AG08396 (cell line): ENCODE results near the gene CHST14.

Source experiments
- DNase-seq: peaks from one replicate; pipeline ENCODE4 v3.0.0; 2012; ENCODE audit warnings: low spot score, mixed read lengths

The CHST14 gene

DNA sequence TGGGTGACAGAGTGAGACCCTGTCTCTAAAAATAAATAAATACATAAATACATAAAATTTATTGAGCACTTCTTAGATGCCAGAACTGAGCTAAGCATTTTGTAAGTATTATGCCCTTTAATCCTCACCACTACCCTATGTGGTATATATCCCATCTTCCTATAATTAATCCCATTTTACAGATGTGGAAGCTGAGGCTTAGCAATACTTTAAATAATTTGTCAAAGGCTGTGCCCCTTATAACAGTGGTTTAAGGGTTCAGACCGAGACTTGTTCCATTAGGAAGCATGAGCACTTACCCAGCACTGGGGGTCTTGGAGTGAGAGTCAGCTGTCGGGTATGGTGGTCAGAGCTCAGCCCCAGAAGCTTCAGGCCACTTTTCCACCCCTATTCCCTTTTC lies 7.5 kb upstream of the CHST14 start:
- no peak for DNase-seq

DNA sequence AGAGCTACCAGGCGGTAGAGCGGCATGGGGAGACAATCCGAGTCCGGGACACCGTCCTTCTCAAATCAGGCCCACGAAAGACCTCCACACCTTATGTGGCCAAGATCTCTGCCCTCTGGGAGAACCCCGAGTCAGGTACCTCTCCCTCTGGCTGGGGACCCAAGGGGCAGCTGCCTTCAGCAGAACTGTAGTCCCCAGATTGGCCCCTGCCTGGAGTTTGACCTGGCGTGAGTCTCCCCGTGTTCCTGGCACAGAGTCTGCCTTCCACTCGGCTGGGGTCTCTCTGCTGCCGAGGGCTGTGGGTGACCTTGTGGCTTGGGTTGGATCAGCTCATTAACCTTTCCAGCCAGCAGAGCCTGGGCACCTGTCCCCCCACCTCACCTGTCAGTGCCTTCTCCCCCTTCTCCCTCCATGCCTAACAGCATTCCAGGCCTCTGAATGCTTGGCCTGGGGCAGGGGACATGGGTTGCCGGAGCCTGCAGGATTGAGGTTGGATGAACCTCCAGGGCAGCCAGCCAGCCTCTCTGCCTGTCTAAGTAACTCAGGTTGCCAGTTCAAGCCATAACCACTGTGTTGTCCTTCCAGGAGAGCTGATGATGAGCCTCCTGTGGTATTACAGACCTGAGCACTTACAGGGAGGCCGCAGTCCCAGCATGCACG lies 6.8 kb upstream of the CHST14 start:
- no peak for DNase-seq

DNA sequence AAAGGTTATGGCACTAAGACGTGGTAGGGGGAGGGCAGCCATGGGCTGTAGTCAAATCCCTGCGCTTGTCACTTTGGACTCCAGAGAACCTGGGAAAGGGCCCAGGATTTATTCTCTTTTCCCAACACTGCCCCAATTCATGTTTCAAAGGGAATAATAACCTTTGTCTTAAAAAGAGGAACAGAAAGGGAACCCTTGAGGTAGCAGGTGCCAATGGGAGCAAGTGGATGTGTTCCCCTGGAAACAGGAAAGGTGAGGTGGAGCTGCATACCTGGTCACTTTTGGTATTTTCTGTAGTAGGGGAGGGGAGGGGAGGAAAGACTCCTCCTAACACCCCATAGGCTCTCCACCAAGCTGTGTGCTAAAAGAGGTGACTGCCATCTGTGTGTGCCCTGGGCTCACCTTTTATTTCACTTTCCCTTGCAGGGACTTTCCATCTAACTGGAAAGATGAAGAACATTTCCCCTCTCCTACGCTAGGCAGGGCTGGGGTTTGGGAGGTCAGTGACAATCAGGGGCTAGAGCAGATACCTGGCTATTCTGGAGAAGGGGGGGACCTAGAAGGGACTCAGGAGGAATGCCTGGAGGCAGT lies 6.1 kb upstream of the CHST14 start:
- no peak for DNase-seq

DNA sequence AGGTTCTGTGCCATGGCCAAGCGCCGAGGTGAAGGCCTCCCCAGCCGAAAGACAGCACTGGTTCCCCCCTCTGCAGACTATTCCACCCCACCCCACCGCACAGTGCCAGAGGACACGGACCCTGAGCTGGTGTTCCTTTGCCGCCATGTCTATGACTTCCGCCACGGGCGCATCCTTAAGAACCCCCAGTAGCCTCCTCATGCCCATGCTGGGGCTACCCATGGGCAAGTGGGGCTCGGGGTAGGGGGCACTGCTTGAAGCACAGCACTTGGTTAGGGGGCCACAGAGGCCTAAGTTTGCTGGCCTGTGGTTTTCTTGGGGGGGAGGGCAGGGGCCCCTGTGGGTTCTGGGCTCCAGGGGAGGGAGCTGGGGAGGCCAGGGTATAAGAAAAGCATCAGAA lies 4.8 kb upstream of the CHST14 start:
- DNase-seq: no peak

DNA sequence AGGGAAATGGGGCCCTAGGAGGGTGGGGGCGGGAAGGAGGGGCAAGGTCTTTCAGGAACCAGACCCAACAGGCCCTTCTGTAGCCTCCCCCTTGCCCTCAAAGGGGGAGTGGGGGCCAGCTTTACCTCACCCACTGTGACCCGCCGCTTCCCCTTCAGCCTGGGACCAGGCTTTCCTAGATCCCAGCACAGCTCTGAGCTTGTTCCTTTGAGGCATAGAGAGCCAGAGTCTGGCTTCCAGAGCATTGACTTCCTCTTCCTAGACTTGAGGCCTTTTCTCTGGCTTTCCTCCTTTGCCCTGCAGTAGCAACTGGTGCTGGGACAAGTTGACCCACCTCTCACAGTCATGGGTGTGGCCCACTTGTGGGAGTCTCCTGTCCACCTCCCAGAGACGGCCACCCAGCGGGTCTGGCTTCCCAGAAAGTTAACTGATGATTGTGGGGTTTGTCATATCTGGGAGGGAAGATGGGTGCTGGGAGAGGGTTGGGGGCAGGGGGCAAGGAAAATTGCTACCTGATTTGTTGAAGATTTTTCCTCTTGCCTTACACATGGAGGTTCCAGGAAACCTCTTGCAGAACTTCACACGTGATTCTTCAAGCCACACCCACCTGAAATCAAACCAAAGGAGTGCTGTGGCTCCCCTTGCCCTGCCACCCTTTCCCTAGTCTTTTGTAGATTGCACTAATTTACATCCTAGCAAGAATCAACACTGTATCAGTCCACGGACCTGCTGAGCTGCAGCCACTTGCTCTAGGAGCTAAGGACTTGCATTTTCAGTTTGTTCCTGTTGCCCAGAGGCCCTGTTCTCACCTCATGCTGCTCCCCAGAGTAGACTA lies 4.1 kb upstream of the CHST14 start:
- no peak for DNase-seq

DNA sequence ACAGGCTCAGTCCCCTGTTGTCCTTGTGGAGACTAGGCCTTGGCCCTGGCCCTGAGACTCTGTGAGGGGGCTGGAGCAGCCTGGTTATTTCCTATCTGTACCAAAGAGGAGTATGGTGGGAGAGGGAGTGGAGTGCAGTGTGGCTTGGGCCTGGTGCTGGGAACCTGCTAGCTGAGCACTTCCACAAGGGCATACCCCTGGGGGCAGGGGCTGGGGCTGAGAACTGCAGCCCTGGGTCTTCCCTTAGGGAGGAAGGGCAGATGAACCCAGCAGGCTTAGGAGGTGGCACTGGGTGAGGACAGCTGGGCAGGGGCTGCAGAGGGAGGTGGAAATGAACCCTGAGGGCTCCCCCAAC lies 3.5 kb upstream of the CHST14 start:
- no peak for DNase-seq

DNA sequence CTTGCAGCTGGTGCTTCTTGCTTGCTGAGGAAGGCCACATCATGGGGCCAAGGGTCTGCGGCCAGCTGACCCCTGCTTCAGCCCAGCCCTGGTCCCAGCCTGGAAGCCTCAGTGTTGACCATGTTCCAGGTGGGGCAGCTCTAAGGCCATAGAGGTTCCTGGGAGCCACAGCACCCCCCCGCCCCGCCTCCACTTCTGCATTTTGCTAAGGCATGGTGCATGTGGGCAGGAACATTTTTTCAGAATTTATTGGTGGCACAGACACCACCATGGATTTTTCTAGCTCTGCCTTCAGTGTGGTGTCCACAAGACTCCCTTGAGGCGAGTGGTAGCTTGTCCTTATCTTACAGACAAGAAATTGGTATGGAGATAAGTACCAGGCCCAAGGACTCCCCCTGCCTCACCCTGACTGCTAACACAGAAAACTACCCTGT lies 1.9 kb upstream of the CHST14 start:
- DNase-seq: no peak

DNA sequence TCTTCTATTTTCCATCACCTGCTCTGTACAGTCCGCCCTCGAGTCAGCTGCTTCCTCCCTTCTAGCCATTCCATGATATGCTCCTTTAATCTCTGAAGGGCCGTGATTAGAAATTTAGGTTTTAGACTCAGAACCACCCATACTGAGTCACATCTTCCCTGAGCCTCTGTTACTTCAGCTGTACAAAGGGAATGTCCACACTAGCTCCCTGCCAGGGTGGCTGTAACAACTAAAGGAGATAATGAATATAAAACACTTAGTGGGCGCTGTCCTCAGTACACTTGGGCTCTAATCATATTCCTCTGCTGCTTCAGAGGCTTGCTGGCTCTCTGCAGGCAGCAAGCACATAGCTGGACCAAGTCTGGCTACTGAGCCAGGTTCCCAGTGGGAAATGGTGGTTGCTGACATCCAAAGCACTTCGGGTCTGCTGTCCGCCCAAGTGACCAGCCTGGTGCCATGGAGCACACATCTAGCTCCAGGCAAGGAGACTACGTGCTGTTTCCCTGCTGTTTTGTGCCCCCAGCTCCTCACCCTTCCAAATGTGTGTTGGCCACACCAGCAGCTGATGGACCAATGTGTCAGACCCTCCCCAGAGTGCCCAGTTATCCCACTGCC lies 901 bp upstream of the CHST14 start:
- no peak for DNase-seq

DNA sequence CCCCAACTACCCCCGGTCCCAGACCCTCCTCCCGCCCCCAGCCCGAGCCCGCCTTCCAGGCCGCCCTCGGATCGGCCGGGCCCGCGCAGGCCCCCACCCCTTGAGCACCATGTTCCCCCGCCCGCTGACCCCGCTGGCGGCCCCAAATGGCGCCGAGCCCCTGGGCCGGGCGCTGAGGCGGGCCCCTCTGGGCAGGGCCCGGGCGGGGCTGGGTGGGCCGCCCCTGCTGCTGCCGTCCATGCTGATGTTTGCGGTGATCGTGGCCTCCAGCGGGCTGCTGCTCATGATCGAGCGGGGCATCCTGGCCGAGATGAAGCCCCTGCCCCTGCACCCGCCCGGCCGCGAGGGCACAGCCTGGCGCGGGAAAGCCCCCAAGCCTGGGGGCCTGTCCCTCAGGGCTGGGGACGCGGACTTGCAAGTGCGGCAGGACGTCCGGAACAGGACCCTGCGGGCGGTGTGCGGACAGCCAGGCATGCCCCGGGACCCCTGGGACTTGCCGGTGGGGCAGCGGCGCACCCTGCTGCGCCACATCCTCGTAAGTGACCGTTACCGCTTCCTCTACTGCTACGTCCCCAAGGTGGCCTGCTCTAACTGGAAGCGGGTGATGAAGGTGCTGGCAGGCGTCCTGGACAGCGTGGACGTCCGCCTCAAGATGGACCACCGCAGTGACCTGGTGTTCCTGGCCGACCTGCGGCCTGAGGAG lies 472 bp downstream of the CHST14 start:
- peak; percentile 59 for DNase-seq

DNA sequence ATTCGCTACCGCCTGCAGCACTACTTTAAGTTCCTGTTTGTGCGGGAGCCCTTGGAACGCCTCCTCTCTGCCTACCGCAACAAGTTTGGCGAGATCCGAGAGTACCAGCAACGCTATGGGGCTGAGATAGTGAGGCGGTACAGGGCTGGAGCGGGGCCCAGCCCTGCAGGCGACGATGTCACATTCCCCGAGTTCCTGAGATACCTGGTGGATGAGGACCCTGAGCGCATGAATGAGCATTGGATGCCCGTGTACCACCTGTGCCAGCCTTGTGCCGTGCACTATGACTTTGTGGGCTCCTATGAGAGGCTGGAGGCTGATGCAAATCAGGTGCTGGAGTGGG lies 995 bp downstream of the CHST14 start:
- peak; percentile 58 for DNase-seq

DNA sequence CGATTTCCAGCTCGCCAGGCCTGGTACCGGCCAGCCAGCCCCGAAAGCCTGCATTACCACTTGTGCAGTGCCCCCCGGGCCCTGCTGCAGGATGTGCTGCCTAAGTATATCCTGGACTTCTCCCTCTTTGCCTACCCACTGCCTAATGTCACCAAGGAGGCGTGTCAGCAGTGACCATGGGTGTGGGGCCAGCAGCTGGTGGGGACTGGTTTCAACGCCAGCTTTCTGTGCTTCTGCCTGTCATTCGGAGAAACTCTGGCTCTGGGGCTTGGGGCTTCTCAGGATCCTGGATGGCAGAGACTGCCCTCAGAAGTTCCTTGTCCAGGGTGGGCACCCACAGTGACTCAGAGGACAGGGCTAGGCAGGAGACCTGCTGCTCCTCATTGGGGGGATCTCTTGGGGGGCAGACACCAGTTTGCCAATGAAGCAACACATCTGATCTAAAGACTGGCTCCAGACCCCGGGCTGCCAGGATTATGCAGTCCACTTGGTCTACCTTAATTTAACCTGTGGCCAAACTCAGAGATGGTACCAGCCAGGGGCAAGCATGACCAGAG lies 1.5 kb downstream of the CHST14 start:
- DNase-seq: no peak

DNA sequence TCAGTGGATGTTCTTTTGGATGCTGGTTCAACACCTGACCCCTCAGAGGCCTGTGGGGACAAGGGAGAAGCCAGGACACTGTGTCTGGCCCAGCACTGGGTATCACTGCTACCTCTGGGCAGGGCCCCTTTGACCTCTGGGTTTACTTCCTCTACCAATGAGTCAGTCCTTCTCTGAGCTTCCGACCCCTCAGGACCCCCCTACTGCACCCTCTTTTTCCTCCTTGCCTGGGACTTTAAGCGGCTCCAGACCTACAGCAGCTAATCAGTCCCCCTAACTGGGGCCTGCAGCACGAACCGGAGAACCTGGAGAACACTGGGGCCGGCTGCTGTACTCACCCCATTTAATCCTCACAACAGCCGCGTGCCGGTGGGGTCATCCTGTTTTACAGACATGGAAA lies 3.8 kb downstream of the CHST14 start:
- DNase-seq: no peak

DNA sequence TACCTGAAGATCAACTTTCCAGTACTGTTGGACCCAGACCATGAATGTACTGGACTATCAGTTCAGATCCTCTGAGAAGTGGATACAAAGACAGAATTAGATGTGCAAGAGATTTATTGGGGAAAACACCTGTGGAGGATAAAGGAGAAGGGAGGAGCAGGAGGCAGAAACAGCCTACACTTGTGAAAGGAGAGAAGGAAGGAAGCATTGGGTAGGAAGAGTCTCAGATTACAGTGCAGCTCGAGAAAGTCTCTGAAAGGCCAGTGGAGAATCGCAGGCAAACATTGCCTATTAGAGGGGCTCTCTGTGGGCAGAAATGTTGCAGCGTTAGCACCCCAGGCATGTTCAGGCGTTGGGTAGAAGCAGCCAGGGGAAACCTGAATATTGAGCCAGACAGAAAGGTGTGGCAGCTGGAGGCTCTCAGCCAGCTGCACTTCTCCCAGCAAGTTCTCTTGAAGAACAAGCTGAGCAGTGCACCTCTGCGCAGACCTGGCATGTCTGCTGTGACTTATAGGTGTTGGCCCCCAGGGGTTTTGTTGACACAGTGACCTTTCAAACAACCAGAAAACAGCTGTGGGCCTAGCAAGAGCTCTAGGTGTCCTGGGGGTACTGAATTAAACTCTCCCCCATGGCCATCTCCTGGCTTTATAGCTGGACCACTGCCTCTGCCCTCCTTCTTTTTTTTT lies 7.0 kb downstream of the CHST14 start:
- no peak for DNase-seq

DNA sequence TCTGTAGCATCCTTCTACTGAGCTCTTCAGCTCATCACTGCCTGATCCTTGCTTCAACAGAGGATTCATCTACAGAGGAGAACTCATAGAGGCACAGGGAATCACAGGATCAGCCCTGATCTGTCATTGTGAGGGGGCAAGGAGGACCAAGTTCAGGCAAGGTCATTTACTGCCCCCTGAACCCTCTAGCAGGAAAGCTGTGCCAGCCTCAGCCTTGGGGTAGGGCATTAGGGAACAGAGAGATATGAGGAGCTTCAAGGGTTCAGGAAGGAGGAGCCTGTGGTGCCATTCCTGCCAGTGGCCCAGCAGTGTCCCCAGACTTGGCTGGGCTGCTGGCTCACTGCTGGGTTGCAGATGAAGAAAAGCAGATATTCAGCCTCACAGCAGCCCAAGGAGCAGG lies 8.2 kb downstream of the CHST14 start:
- DNase-seq: no peak

DNA sequence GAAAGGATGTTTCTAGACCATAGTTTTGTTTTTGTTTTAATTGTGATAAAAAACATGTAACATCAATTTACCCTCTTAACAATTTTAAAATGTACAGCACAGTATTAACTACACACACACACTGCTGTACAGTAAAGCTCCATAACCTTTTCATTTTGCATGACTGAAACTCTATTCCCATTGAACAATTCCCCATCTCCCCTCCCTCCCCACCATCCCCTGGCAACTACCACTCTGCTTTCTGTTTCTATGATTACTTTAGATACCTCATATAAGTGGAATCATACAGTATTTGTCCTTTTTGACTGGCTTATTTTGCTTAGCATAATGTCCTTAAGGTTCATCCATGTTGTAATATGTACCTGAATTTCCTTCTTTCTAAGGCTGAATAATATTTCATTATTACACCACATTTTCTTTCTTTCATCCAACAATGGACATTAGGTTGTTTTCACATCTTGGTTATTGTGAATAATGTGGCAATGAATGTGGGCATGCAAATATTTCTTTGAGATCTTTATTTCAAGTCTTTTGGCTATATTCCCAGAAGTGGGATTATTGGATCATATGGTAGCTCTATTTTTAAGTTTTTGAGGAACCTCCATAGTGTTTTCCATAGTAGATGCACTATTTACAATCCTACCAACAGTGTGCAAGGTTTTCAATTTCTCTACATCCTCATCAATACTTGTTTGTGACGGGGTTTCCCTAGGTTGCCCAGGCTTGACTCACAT lies 10.7 kb downstream of the CHST14 start:
- no peak for DNase-seq

DNA sequence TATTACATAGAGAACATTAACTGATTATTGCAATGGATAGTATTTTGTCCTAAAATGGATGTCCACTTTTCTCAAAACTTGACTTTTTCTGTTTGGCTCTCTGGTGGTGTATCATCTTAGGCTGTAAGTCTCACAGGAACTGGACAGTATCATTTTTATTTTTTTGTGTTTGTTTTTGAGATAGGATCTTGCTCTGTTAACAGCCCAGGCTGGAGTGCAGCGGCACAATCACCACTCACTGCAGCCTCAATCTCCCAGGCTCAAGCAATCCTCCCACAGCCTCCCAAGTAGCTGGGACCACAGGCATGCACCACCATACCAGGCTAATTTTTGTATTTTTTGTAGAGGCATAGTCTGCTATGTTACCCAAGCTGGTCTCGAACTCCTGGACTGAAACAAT lies 13.1 kb downstream of the CHST14 start:
- no peak for DNase-seq

DNA sequence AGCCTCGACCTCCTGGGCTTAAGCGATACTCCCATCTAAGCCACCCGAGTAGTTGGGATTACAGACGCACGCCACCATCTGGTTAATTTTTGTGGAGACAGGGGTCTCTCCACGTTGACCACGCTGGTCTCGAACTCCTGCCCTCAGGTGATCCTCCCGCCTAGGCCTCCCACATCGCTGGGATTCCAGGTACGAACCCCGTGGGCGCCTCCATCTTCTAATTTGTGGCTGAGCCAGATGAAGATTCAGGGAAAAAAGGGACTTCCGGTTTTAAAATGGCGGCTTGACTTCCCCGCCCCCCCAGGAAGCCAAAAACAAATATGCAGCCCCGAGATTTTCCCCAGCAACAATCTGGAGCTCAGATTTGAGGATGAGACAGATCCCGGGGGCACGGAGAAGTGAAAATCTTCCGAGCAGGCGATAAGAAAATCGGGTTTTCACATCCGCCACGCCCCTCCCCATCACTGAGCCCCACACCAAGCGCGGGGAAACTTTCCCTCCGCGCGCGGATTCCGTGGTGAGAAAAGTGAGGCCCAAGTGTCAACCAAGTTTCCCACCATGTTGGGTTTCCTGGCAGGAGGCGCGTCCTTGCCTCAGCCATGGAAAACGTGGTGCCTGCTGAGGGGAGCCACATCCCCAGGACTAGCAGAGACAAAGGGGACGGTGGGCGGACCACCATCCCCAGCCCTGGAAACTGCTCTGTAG lies 15.4 kb downstream of the CHST14 start:
- DNase-seq: no peak

DNA sequence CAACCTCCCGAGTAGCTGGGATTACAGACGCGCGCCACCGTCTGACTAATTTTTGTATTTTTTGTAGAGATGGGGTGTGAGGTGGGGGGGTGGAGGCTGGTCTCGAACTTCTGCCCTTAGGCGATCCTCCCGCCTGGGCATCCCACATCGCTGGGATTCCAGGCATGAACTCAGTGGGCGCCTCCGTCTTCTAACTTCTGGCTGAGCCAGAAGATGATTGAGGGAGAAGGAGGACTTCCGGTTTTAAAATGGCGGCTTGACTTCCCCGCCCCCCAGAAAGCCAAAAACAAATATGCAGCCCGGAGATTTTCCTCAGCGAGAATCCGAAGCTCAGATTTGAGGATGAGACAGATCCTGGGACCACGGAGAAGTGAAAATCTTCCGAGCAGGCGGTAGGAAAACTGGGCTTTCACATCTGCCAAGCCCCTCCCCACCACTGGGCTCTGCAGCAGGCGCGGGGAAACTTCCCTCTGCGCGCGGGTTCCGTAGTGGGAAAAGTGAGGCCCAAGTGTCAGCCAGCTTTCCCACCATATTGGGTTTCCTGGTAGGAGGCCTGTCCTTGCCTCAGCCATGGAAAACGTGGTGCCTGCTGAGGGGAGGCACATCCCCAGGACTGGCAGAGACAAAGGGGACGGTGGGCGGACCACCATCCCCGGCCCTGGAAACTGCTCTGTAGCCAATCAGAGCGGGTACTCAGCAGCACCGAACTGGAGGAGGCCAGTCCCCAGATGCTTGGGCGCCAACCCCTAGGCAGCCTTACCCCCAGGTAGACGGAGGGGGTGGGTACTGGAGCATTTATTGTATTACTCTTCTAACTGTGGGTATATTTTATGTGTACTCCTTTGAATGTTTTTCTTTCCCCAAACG lies 17.3 kb downstream of the CHST14 start:
- no peak for DNase-seq
